SK-N-SH (cell line): ENCODE data around the gene RAI14. TPM values are rescaled to one million over a fixed set of nuclear protein-coding genes. Genes with fewer than 3 reads are reported as not detected.

Source experiments
- CTCF ChIA-PET: fragments of 300-600, 350-600 bp; formaldehyde crosslinking; extraction: SDS; loops from one replicate; lab custom pipeline; 2021; lab: Yijun Ruan, JAX
- POLR2A ChIA-PET: fragments of 350-600 bp; sonication (Branson Sonifier 250); formaldehyde crosslinking; extraction: SDS; loops from one replicate; lab custom pipeline; 2020; ENCODE audit warnings: antibody characterized with exemption, inconsistent platforms; lab: Yijun Ruan, JAX
- DNase-seq: peaks from one replicate; pipeline ENCODE4 v3.0.0; 2012
- H2AFZ ChIP-seq: fragments of 200-600 bp; sonication (generic); 2 replicates; pipeline ENCODE4 v1.8.1; 2016; ENCODE audit warnings: antibody characterized with exemption, mild to moderate bottlenecking, low read depth
- H3F3A ChIP-seq: fragments of 200-600 bp; sonication (generic); replicated peaks from 2 replicates; pipeline ENCODE3; 2016; ENCODE audit warnings: antibody characterized with exemption, mild to moderate bottlenecking; ENCODE audit not compliant: insufficient read depth
- H3K27ac ChIP-seq, 2 experiments: fragments of 200-500 bp in 1 of 2; fragments of 200-600 bp in 1 of 2; sonication (Bioruptor generic) in 1 of 2; sonication (generic), shearing (Covaris generic) in 1 of 2; 2 replicates each; pipeline versions ENCODE4 v1.5.1 to v1.6.1; 2014 to 2016; ENCODE audit warnings: low read depth in 2 of 2, inconsistent platforms in 1 of 2, low read length in 1 of 2, mild to moderate bottlenecking in 1 of 2, mixed read lengths in 1 of 2
- H3K27me3 ChIP-seq: fragments of 200-600 bp; sonication (generic), shearing (Covaris generic); 2 replicates; pipeline ENCODE4 v1.6.1; 2016; ENCODE audit warnings: mixed run types; ENCODE audit not compliant: insufficient read depth
- H3K36me3 ChIP-seq, 2 experiments: fragments of 200-500 bp in 1 of 2; fragments of 200-600 bp in 1 of 2; sonication (Bioruptor generic) in 1 of 2; sonication (generic) in 1 of 2; replicated peaks in 1 of 2; 2 replicates each; pipeline versions ENCODE3 to v1.5.1; 2014 to 2016; ENCODE audit warnings: low read length in 1 of 2, mild to moderate bottlenecking in 1 of 2; ENCODE audit not compliant: insufficient read depth in 2 of 2, control insufficient read depth in 1 of 2
- H3K4me1 ChIP-seq, 2 experiments: fragments of 200-500 bp in 1 of 2; fragments of 200-600 bp in 1 of 2; sonication (Bioruptor generic) in 1 of 2; sonication (generic), shearing (Covaris generic) in 1 of 2; 2 replicates each; pipeline versions ENCODE4 v1.5.1 to v1.6.1; 2014 to 2016; ENCODE audit warnings: low read depth in 1 of 2, low read length in 1 of 2, mixed run types in 1 of 2; ENCODE audit not compliant: insufficient read depth in 2 of 2, control insufficient read depth in 1 of 2
- H3K4me2 ChIP-seq: fragments of 200-600 bp; sonication (generic), shearing (Covaris generic); 2 replicates; pipeline ENCODE4 v1.6.1; 2017; ENCODE audit warnings: mixed run types
- H3K4me3 ChIP-seq, 2 experiments: fragments of 200-500 bp in 1 of 2; fragments of 200-600 bp in 1 of 2; sonication (Bioruptor generic) in 1 of 2; sonication (generic), shearing (Covaris generic) in 1 of 2; 2 replicates each; pipeline versions ENCODE4 v1.5.1 to v1.8.1; 2014 to 2016; ENCODE audit warnings: low read depth in 2 of 2, inconsistent platforms in 1 of 2, low read length in 1 of 2, mild to moderate bottlenecking in 1 of 2, mixed read lengths in 1 of 2, moderate library complexity in 1 of 2
- H3K79me2 ChIP-seq: fragments of 200-600 bp; sonication (generic); 2 replicates; pipeline ENCODE4 v1.8.1; 2017; ENCODE audit warnings: mild to moderate bottlenecking; ENCODE audit not compliant: insufficient read depth
- H3K9ac ChIP-seq: fragments of 200-600 bp; sonication (generic); 2 replicates; pipeline ENCODE4 v1.6.1; 2017; ENCODE audit warnings: mixed run types
- H3K9me2 ChIP-seq: fragments of 200-600 bp; sonication (generic); 2 replicates; pipeline ENCODE4 v1.6.1; 2017; ENCODE audit warnings: mixed run types
- H3K9me3 ChIP-seq: fragments of 200-600 bp; sonication (generic); 2 replicates; pipeline ENCODE4 v1.6.1; 2017; ENCODE audit warnings: mixed run types, mild to moderate bottlenecking, moderate library complexity
- H4K20me1 ChIP-seq: fragments of 200-600 bp; sonication (generic); 2 replicates; pipeline ENCODE4 v1.6.1; 2017; ENCODE audit warnings: mild to moderate bottlenecking, mixed run types; ENCODE audit not compliant: insufficient read depth
- CHD2 ChIP-seq: fragments of 150-350 bp; IDR thresholded peaks from 2 replicates; pipeline ENCODE4 v1.6.1; 2018; ENCODE audit warnings: low read length; ENCODE audit not compliant: partially characterized antibody
- CTCF ChIP-seq: fragments of 200-600 bp; sonication (generic); IDR thresholded peaks from 2 replicates; pipeline ENCODE4 v1.6.1; 2017; ENCODE audit warnings: antibody characterized with exemption, mild to moderate bottlenecking, moderate library complexity
- ELF1 ChIP-seq: IDR thresholded peaks from 2 replicates; pipeline ENCODE4 v1.4.0; 2012
- EP300 ChIP-seq, 2 experiments: IDR thresholded peaks; 2 replicates each; pipeline versions ENCODE4 v1.4.0 to v1.6.1; 2012; ENCODE audit warnings: borderline replicate concordance in 1 of 2, low read depth in 1 of 2, low read length in 1 of 2
- EZH2phosphoT487 ChIP-seq: fragments of 200-600 bp; sonication (generic); IDR thresholded peaks from 2 replicates; pipeline ENCODE4 v1.6.1; 2017; ENCODE audit warnings: low read depth, mixed run types, mild to moderate bottlenecking, antibody characterized with exemption, moderate library complexity, borderline replicate concordance
- FOXJ3 ChIP-seq: sonication (generic); formaldehyde crosslinking; IDR thresholded peaks from 2 replicates; pipeline ENCODE4 v1.5.1; 2020; ENCODE audit warnings: mild to moderate bottlenecking, missing genetic modification reagents
- FOXM1 ChIP-seq: IDR thresholded peaks from 2 replicates; pipeline ENCODE4 v1.4.0; 2012; ENCODE audit warnings: low read depth, mild to moderate bottlenecking
- IRF3 ChIP-seq: fragments of 150-350 bp; IDR thresholded peaks from 2 replicates; pipeline ENCODE4 v1.6.1; 2016; ENCODE audit warnings: mild to moderate bottlenecking, low read depth, low read length
- NFIC ChIP-seq: IDR thresholded peaks from 2 replicates; pipeline ENCODE4 v1.4.0; 2012; ENCODE audit warnings: borderline replicate concordance
- NRF1 ChIP-seq: IDR thresholded peaks from 2 replicates; pipeline ENCODE4 v1.6.1; 2012; ENCODE audit warnings: low read depth, mild to moderate bottlenecking, low read length
- PBX3 ChIP-seq: IDR thresholded peaks from 2 replicates; pipeline ENCODE4; 2012
- RAD21 ChIP-seq: IDR thresholded peaks from 2 replicates; pipeline ENCODE4 v1.6.1; 2012; ENCODE audit warnings: mild to moderate bottlenecking, low read length
- RCOR1 ChIP-seq: fragments of 150-350 bp; IDR thresholded peaks from 2 replicates; pipeline ENCODE4 v1.6.1; 2017; ENCODE audit warnings: antibody characterized with exemption, low read length
- RFX5 ChIP-seq: IDR thresholded peaks from 2 replicates; pipeline ENCODE4 v1.6.1; 2012; ENCODE audit warnings: mild to moderate bottlenecking, improper control_type of control experiment, low read length
- SIN3A ChIP-seq: IDR thresholded peaks from 2 replicates; pipeline ENCODE4 v1.6.1; 2012; ENCODE audit warnings: low read depth, mild to moderate bottlenecking, low read length, moderate library complexity, borderline replicate concordance
- SMC3 ChIP-seq: IDR thresholded peaks from 2 replicates; pipeline ENCODE4 v1.6.1; 2012; ENCODE audit warnings: low read depth, low read length, improper control_type of control experiment
- TEAD4 ChIP-seq: IDR thresholded peaks from 2 replicates; pipeline ENCODE4 v1.4.0; 2012; ENCODE audit warnings: mild to moderate bottlenecking, borderline replicate concordance; ENCODE audit not compliant: insufficient read depth
- USF1 ChIP-seq: IDR thresholded peaks from 2 replicates; pipeline ENCODE4 v1.4.0; 2012; ENCODE audit warnings: low read depth, borderline replicate concordance
- USF2 ChIP-seq: fragments of 150-350 bp; IDR thresholded peaks from 2 replicates; pipeline ENCODE4 v1.6.1; 2017; ENCODE audit warnings: antibody characterized with exemption, low read length, low read depth, borderline replicate concordance
- ZBTB33 ChIP-seq: IDR thresholded peaks from 2 replicates; pipeline ENCODE4 v1.4.0; 2012; ENCODE audit warnings: low read depth, borderline replicate concordance
- WGBS: methylation state at CpG from one replicate; pipeline ENCODE4 v1.1.6; 2017; ENCODE audit warnings: low lambda C conversion rate; 5-methylcytosine and 5-hydroxymethylcytosine counted together
- polyA plus RNA-seq, 3 experiments: library from polyadenylated mRNA; depleted of rRNA; stranded (reverse); fragments of >200 nt; gene quantifications; 2 replicates each; pipeline ENCODE4 v1.2.3, GENCODE V29; 2012

The RAI14 gene
- polyA plus RNA-seq, 1 of the 3 experiments (the other 2 are of a cell fraction) = 53.2 TPM

- Histone ChIP-seq H3K4me1 (peaks cover 0 to 21% of the 10 kb centered on the region in 2 experiments; a peak in 3 of 4 replicates), H3K9me2 (no peaks in the 10 kb centered on the region), H3K27me3 (no peaks in the 10 kb centered on the region), H3K9me3 (no peaks in the 10 kb centered on the region), H3F3A (peaks cover 30% of the 10 kb centered on the region), H3K4me3 (no peak overlapping the region), H3K4me2 (peak overlapping the region; percentile 27; the same call in 1 of the 2 replicates), H3K79me2 (peaks cover 96% of the 10 kb centered on the region), H3K36me3 (peaks cover 0 to 18% of the 10 kb centered on the region in 2 experiments), H3K27ac (peak overlapping the region in 1 of 2 experiments; percentile 26; a peak in 1 of 4 replicates), H2AFZ (no peak overlapping the region), H3K9ac (no peak overlapping the region), H4K20me1 (peaks cover 15% of the 10 kb centered on the region)
- TF ChIP-seq TEAD4 = no peak
- no peak for TF ChIP-seq NRF1
- TF ChIP-seq RAD21 = no peak
- no peak for TF ChIP-seq SIN3A
- TF ChIP-seq ELF1 = no peak
- no peak for TF ChIP-seq FOXM1
- TF ChIP-seq SMC3 = no peak
- no peak for TF ChIP-seq USF2
- TF ChIP-seq IRF3 = no peak
- no peak for TF ChIP-seq CHD2
- no peak for TF ChIP-seq NFIC
- no peak for TF ChIP-seq PBX3
- TF ChIP-seq EZH2phosphoT487 = no peak
- no peak for TF ChIP-seq RCOR1
- TF ChIP-seq ZBTB33 = no peak
- TF ChIP-seq FOXJ3 (CRISPR knock-in tag) = no peak
- no peak for TF ChIP-seq RFX5
- no peak for TF ChIP-seq EP300 (IDR thresholded peaks at IDR 0.05; ENCODE audit: borderline replicate concordance in 1 of 2, low read depth in 1 of 2, low read length in 1 of 2)
- no peak for TF ChIP-seq CTCF
- TF ChIP-seq USF1 = no peak
- CTCF ChIA-PET = no interaction called here
- no peak for DNase-seq
- POLR2A ChIA-PET = no interaction called here
- 53% methylated on average over 7 of the region's 7 CpGs for WGBS
These were observed 13.9 kb downstream of the RAI14 start for GRCh38 chr5:34669931-34670516.
